Right ventricle myocardium inferior (tissue), 1 donor: Measurements from ENCODE around the gene SDSL. TPM values are rescaled to one million over a fixed set of nuclear protein-coding genes. Genes with fewer than 3 reads are reported as not detected.

Experiments used
- ATAC-seq: fragments of 200-7000 bp; cut with Tn5 transposase; one replicate; pipeline ENCODE4 v1.9.1; 2020; ENCODE audit warnings: mild to moderate bottlenecking, moderate library complexity
- DNase-seq: peaks from one replicate; pipeline ENCODE4 v3.0.0; 2021; ENCODE audit errors: missing footprints
- intact Hi-C: fragments of 100-400 bp; cut with DNase I; formaldehyde crosslinking; loops from one replicate; pipeline ENCODE4 v1.11.0; 2022
- long read RNA-seq: library from polyadenylated mRNA; unstranded; transcript quantifications from one replicate; pipeline ENCODE4 v2.0.0, GENCODE V29; 2021
- total RNA-seq: library from RNA; stranded (reverse); fragmentation: NEBNext Ultra II Directional; extraction: Animal tissue kit (Norgen Biotek cat#: 25700); gene quantifications from one replicate; pipeline ENCODE4 v1.2.1, GENCODE V29; 2021
- donor health status: DM: no; HTN: yes; CAD: no; lungs with severe emphysema.

Gene SDSL, protein sequence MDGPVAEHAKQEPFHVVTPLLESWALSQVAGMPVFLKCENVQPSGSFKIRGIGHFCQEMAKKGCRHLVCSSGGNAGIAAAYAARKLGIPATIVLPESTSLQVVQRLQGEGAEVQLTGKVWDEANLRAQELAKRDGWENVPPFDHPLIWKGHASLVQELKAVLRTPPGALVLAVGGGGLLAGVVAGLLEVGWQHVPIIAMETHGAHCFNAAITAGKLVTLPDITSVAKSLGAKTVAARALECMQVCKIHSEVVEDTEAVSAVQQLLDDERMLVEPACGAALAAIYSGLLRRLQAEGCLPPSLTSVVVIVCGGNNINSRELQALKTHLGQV
- 8.5 TPM for total RNA-seq
- long read RNA-seq, transcript SDSL-202 (8 exons, 1,449 nt): major isoform, 5 of 6 reads
- long read RNA-seq, partial matches to known transcripts: 0 of 6 reads
- long read RNA-seq, other reads (novel, unspliced or antisense): 1 of 6 reads

DNA sequence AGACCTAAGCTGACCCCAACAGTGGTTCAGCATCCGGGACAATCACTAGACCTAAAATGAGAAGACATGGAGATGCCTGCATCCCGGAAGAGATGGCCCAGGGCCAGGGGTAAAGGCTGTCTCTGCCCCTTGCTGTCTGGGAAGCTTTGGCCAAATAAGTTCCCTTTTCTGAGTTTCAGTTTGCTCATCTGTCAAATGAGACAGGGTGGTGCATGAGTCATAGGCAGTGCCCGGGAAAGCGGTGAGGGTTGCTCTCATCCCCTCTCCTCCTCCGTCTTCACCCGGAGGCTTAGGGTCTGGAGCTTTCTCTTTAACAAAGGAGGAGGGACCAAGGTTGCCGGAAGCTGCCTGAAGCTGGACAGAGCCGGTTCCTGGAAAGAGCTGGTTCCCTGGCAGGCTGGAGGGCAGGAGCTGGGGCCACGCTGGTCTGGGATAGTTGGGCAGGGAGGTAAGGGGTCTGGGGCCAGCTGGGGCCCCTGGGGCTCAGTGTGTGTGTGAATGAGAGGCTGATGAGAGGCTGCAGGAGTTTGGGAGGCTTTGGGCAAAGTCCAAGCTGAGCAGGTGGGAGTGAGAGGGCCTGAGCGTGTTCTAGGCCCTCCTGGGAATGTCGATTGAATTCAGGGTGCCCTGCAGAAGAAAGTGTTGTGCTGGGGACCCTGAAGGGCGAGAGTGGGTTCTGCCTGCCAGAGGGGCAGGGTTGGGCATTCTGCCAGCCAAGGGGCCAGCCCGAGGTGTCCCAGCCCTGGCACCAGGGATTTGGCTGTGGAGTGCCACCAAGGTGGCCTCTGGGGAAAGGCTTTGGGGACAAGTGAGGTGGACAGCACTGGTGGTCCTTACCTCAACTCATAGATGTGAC, at the start of gene SDSL:
SDSL (plus strand) TSS at position 351 of the 856 bp plus-strand sequence. CDS start 5,603 bp downstream, outside the sequence.
- intact Hi-C loops: no loop called here
- DNase-seq: peak; percentile 74
- ATAC-seq: peak; percentile 87

DNA sequence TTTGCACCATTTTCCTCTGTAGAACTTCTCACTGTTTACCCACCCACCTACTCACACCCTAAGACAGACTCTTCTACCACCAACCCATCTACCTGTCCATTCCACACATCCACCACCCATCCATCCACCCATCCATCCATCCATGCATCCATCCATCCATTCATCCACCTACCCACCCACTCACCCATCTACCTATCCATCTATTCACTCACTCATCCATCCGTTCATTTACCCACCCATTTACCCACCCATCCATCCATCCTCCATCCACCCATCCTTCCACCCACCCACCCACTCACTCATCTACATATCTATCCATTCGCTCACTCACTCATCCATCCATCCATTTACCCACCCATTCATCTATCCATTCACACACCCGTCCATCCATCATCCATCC, 48.7 kb upstream of the SDSL start:
- ATAC-seq: no peak
- intact Hi-C loops: no loop called here
- no peak for DNase-seq

DNA sequence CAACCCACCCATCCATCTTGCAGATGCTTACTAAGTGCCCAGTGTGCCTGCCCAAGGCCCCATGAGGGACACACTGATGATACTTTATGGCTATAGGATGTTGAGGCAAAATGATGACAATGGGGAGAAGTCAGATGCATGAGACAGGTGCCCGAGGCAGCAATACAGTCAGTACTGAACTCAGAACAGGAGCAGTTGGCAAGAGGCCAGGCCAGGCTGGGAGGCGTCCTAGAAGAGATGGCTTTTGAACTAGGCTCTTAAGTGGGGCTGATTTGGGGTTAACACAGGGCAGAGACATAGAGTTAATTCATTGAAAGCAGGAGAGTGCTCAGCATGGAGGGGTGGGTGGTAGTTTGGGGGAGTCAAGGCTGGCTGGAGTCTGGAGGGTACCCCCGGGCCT, 48.2 kb upstream of the SDSL start:
- DNase-seq: no peak

DNA sequence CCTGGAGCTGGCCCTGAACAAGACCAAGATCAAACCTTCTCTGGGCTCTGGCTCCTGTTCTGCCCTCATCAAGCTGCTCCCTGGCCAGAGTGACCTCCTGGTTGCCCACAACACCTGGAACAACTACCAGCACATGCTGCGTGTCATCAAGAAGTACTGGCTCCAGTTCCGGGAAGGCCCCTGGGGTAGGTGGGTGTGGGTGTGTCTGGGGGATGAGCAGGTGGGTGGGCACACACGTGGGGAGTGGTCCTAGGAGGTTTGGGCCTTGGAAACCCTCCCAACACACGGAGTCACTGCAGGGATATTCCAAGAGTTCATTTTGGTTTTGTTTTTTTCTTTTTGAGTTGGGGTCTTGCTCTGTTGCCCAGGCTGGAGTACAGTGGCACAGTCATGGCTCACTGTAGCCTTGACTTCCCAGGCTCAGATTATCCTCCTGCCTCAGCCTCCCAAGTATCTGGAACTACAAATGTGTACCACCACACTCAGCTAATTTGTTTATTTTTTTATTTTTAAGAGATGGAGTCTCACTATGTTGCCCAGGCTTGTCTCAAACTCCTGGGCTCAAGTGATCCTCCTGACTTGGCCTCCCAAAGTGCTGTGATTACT, 47.3 kb upstream of the SDSL start:
- DNase-seq (no peak), ATAC-seq (no peak)
- intact Hi-C loops: no loop called here

More for the DNA sequence above, 48.2 kb upstream of the SDSL start:
- intact Hi-C loops: no loop called here
- ATAC-seq: no peak

DNA sequence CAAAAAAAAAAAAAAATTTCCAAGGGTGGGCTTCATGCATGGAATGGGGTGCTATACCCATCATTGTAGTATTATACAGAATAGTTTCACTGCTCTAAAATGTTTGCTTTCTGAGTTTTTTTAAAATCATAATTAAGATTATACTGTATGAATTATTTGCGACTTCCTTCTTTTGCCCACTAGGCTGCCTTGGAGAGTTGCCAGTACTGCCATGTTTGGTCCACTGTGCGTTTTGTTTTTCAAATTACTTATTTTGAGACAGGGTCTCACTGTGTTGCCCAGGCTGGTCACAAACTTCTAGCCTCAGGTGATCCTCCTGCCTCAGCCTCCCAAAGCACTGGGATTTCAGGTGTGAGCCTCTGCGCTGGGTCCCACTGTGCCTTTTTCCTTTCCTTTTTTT, 43.9 kb upstream of the SDSL start:
- DNase-seq (no peak), ATAC-seq (no peak)
- intact Hi-C loops: no loop called here

DNA sequence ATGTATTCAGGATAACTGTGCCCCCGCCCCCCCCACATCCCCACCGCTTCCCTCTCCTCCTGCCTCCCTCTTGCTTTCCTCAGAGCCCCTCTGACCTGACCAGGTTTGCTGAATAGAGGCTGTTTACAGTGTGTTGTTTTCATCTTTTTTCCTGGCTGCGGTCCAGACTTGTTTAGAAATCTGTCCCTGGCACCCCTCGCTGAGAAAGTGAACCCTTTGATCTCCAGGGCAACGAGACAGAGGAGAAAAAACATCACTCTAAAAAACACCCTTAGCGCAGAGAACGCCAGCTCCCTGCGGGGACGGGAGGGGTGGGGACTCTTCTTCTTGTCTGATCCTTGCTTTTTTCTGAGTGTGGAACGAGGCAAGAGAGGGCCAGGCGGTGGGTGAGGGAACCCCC, 41.0 kb upstream of the SDSL start:
- intact Hi-C loops: no loop called here
- DNase-seq: no peak
- ATAC-seq: no peak

DNA sequence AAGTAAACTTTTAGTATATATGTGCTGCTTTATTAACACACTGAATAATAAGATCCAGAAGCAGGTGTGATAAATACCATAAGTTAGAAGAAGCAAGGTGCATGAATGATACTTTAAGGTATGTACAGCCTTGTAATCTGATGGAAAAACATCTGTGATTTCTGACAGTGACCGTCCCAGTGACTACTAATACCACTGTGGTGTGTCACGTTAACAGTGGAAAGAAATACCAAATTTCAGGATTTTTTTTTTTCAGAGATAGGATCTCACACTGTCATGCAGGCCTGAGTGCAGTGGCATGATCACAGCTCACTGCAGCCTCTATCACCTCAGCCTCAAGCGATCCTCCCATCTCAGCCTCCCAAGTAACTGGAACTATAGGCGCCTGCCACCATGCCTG, 40.0 kb upstream of the SDSL start:
- intact Hi-C loops: no loop called here
- DNase-seq (no peak), ATAC-seq (no peak)

DNA sequence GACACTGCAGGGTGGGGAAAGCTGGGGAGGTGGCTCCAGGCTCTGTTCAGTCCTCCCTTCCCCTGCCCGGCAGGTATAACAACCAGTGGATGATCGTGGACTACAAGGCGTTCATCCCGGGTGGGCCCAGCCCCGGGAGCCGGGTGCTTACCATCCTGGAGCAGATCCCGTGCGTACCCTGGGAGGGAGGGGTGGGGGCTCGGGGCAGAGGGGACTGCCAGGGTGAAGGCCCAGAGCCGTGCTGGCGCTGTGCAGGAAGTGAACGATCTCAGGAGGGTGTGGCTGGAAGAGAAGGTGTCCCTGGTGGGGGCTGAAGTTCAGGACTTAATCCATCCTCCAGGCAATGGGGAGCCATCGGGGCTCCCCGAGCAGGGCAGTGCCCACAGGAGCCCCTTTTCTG, 37.4 kb upstream of the SDSL start:
- DNase-seq (no peak), ATAC-seq (no peak)
- intact Hi-C loops: no loop called here

DNA sequence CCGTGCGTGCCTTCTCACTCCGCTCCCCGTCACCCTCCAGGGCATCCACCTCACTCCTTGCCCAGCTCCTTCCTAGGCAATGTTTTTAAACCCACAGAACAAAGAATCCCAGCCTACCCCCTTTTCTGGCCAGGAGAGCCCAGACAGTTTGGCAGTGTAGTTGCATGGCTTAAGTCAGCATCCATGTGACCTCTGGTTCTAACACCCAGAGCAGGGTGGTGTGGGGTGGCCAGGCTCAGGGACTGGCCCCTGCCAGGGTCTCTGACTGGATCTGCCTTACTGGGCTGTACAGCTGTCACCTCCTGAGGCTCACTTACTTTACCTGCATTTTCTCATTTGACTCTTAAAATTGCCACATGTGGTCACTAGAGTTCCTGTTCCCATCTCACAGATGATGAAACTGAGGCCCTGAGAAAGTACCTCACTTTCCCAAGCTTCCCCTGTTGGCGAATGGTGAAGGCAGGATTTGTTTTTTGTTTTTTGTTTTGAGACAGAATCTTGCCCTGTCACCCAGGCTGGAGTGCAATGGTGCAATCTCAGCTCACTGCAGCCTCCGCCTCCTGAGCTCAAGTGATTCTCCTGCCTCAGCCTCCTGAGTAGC, 36.8 kb upstream of the SDSL start:
- ATAC-seq (no peak), DNase-seq (no peak)
- intact Hi-C loops: no loop called here

DNA sequence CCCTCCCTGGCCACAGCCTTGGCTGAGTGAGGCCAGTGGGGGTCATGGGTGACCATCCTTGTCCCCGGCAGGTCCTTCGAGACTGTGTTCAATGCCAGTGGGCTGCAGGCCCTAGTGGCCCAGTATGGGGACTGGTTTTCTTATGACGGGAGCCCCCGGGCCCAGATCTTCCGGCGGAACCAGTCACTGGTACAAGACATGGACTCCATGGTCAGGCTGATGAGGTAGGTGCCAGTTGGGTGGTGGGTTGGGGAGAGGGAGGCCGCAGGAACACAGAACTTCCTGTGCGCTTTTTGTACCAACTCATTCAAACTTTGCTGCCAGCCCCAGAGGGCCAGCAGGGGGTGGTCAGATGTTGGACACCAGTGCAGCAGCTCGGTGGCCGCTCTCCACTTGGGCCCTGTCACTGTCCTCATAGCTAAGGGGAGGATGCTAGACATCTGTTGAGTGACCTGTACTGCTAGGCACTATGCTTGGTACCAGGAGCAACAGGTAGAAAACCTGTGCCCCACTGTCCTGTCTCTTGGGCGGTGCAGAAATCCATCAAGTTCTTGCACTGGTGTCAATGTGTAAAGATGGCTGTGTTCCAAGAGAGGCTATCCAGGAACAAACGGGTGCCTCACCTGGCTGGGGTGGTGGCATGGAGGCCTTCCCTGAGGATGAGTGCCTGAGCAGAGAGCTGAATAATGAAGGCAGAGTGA, 35.2 kb upstream of the SDSL start:
- no peak for DNase-seq
- intact Hi-C loops: no loop called here
- ATAC-seq: no peak

DNA sequence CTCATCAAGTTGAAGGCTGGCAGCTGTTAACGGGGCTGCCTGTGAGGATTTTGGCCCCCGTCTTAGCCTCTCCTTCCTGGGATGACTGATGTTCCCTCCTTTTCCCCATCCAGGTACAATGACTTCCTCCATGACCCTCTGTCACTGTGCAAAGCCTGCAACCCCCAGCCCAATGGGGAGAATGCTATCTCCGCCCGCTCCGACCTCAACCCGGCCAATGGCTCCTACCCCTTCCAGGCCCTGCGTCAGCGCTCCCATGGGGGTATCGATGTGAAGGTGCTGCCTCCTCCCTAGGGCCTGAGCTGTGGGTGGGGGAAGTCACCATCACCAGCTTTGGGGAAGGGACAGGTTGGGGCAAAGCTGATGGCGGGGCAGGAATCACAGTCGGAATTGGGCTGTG, 34.5 kb upstream of the SDSL start:
- ATAC-seq (no peak), DNase-seq (no peak)
- intact Hi-C loops: no loop called here

DNA sequence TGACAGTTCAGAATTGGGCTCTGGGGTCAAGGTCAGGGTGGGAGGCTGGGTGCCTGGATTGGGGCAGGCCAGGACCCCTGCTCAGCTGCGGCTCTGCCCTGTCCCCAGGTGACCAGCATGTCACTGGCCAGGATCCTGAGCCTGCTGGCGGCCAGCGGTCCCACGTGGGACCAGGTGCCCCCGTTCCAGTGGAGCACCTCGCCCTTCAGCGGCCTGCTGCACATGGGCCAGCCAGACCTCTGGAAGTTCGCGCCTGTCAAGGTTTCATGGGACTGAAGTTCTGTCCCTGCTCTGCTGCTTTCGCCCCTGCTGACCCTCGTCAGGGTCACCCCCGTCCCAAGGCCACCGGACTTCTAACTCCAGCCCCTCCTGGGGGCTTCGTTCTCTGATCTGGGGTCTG, 33.8 kb upstream of the SDSL start:
- ATAC-seq: no peak
- intact Hi-C loops: no loop called here
- no peak for DNase-seq

DNA sequence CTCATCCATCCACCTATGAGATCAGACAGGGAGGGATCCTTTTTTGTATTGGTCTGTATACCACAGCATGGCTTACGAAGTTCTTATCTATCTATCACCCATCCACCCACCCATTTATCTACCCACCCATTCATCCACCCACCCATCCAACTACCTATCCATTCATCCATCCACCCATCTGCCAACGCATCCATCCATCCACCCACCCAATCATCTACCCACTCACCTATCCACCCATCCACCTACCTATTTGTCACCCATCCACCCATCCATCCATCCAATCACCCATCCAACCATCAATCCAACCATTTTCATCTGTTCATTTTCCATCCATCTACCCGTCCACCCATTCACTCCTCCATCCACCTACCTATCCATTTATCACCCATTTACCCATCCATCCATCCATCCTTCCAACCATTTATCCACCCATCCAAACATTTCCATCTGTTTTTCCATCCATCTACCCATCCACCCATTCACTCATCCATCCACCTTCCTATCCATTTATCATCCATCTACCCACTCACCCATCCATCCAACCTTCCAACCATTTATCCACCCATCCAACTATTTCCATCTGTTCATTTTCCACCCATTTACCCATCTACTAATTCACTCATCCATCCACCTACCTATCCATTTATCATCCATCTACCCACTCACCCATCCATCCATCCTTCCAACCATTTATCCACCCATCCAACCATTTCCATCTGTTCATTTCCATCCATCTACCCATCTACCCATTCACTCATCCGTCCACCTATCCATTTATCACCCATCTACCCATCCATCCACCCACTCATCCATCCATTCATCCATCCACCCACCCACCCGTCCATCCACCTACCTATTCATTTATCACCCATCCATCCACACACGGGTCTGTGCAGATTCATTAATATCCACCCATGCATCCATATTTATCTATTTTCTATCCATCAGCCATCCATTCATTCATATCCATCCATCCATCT, 31.8 kb upstream of the SDSL start:
- intact Hi-C loops: no loop called here
- ATAC-seq: no peak

DNA sequence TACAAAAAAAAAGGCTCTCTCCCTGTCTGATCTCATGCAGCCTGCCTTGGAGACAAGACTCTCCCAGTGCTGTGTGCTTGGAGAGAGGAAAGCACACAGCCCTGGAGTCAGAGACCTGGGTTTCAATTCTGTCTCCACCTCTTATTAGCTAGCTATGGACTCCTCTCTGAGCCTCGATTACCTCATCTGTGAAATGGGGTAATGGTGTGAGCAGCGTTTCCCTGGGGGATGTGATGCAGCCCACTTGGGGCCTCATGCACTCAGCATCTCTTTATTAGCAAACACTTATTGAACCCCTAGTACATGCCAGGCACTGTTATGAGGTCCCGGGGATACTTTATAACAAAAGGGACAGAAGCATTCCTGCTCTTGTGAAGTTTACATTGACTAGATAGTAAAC, 31.0 kb upstream of the SDSL start:
- DNase-seq (no peak), ATAC-seq (no peak)
- intact Hi-C loops: no loop called here

More for the DNA sequence above, 31.8 kb upstream of the SDSL start:
- no peak for DNase-seq

DNA sequence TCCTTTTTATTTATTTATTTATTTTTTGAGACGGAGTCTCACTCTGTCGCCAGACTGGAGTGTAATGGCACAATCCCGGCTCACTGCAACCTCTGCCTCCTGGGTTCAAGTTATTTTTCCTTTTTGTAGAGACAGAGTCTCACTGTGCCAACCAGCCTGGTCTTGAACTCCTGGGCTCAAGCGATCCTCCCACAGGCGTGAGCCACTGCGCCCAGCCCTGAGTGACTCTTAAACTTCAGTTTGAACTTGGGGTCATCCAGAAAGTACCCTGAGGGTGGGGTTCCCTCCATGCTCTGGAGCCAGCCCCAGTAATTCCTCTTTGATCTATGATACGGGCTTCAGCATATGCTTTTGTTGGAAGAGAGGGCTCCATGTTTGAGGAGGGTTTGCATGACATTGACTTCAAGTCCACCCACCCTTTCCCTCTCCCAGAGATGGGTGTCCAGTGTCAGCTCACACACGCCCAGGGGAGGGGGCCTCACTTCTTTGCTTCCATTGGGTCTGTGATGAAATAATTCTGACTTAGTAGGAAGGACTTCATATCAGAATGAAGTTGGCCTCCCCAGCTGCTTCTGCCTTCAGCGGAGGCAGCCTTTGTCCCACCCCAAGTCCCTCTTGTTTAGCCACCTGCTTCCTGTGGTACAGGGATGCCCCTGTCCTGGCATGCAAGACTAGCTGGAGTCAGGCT, 30.4 kb upstream of the SDSL start:
- DNase-seq: no peak
- intact Hi-C loops: no loop called here
- no peak for ATAC-seq

DNA sequence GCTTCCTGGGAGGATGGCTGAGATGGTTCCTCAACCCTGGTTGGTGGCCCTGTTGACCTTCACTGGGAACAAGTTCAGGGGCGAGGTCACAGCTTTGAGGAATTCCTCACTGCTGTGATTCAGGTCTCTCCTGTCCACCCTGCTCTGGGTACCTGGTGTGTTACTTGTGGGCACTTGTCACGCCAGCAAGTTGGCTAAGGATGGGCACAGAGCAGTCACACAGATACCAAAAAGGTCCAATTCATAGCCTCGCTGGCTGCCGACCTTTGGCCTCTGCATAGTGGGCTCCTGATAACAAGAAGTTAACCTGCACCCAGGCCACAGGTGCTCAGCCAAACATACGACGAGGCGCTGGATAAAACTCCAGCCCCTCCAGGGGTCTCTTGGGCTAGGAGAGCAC, 29.7 kb upstream of the SDSL start:
- intact Hi-C loops: no loop called here
- ATAC-seq (peak; percentile 3), DNase-seq (no peak)

DNA sequence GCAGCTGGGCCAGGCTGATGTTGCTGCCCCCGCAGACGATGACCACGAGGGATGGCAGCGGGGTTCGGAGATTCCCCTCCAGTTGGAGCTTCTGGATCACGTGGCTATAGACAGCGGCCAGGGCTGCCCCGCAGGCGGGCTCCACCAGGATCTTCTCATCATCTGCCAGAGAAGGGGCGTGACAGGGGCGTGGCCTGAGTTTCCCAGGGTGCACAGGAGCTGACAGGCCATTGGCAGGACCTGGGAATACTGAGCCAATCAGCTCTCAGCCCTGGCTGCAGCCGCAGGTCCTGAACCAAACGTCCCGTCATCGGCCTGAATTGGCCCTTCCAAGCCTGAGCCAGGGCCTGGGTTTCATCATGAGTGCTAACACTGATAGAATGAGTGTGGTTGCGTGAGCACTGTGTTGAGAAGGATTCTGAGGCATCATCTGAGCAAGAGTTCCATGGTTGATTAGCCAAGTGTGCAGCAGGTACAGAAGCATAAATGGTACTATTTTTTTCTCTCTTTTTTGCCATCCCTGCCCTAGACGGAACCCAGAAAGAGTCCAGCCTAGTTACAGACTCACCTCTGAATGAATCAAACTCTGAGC, 29.1 kb upstream of the SDSL start:
- intact Hi-C loops: no loop called here
- DNase-seq (no peak), ATAC-seq (peak; percentile 20)
